DMS53 treated with DMSO at 0.1 percent for 48 hours (cell line): ENCODE data around the gene HMOX1.
A peak's percentile ranks its signal among the peaks of the same experiment; 100 is the strongest.
"Not testable (repeated sequence)": the region's sequence is repeated elsewhere in the genome, so short reads cannot be mapped to it uniquely, and the experiment has no call there.

Experiments
- DNase-seq: peaks from one replicate; lab custom pipeline; 2025; ENCODE audit not compliant: unreplicated experiment; lab: John Stamatoyannopoulos, UW

The HMOX1 gene

GRCh38 chr22:35431483-35432227, 50.8 kb downstream of the HMOX1 start:
- DNase-seq: no peak

- no peak for DNase-seq
Measured at GRCh38 chr22:35432228-35432905, 51.5 kb downstream of the HMOX1 start.

- DNase-seq: no peak
Measured at GRCh38 chr22:35434061-35434710, 53.3 kb downstream of the HMOX1 start.

- no peak for DNase-seq
Measured at GRCh38 chr22:35435201-35435740, 54.4 kb downstream of the HMOX1 start.

DNA sequence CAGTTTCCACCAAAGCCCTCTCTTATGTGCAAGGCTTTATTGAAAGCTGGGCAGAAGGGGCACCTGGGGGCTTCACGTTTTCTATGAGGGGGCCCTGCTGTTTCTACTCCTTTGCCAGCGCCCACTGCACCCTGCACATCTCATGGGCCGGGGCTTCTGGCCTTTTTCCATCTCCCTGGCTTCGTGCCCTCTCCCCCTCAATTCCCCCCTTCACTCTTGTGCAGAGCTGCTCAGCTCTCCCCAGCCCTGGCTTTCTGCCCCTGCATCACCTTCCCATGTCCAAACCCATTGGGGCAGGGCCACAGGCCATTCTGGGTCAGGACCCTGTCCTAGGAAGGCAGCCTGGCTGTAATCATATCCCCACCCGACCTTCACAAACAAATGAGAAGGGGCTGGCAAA, 55.5 kb downstream of the HMOX1 start:
- no peak for DNase-seq

DNA sequence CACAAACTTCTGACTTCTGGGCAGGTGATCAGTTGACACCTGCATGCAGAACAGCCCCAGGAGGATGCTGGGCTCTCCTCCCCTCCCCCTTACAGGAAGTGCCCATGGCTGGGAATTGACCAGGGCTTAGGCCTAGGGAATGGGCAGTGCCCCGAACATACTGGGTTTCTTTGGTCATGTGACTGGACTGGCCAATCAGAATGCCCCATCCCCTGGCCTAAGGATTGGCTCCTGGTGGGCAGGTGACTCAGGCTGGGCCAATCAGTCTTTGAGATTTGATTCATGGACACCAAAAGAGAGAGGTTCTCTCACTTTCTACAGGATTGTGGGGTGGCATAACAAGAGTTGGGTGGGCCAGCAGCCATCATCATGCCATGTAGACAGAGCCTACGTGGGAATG, 56.2 kb downstream of the HMOX1 start:
- DNase-seq: peak; percentile 0

GRCh38 chr22:35438673-35439364, 57.9 kb downstream of the HMOX1 start:
- DNase-seq: not testable (repeated sequence)

- DNase-seq: no peak
Measured at GRCh38 chr22:35439365-35439717, 58.4 kb downstream of the HMOX1 start.

- DNase-seq: no peak
Measured at GRCh38 chr22:35440129-35440528, 59.2 kb downstream of the HMOX1 start.

DNA sequence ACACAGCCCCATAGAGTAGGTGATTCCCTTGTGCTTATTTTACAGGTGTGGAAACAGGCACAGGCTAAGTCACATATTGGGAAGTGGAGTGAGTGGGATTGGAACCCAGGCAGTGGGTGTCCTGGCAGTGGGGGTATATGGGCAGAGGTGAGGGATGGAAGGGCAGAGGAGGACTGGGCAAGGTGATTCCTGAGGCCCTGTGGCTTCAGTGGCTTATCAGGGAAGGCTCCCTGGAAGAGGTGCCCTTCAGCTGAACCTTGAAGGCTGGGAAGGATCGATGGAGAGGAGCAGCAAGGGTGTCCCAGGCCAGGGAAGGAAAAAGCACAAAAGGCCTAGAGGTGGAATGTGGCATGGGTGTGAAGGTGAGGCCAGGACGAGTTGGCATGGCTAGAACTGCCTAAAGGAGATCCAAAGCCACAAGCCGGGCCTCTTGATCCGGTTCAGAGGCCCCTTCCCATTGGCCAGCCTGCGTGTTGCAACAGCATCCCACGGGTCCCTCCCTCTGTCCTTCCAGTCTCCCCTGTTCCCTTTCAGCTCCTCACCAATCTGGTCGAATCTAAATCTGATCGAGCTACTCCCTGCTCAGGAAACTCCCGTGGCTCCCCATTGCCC, 60.7 kb downstream of the HMOX1 start:
- no peak for DNase-seq

DNA sequence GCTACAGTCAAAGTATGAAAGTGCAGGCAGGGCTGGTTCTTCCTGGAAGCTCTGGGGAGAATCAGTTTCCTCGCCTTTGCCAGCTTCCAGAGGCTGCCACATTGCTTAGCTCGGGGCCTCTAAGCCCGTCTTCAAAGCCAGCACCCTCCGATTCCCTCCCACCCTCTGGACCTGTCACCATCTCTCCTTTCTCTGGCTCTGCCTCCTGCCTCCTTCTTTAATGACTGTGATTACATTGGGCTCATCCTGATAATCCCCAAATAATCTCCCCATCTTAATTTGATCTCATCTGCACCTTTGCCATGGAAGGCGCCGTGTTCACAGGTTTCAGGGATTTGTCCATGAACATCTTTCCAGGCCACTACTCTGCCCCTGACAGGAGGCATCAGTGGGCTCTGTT, 61.6 kb downstream of the HMOX1 start:
- DNase-seq: no peak

GRCh38 chr22:35443338-35443737, 62.4 kb downstream of the HMOX1 start:
- DNase-seq: no peak
